Activated effector memory CD4-positive, alpha-beta T cell treated with Interleukin-2 at 50 U/mL for 16 hours (primary cell): ENCODE results near the gene NXF3.
"Not testable (repeated sequence)": the region's sequence is repeated elsewhere in the genome, so short reads cannot be mapped to it uniquely, and the experiment has no call there.

Experiments
- DNase-seq: peaks from one replicate; pipeline ENCODE4 v3.0.0-alpha.2; 2020

NXF3 gene

GRCh38 chrX:103092942-103093341 lies at the start of gene NXF3:
TSS of gene NXF3 (minus strand) at chrX:103093143. CDS start at chrX:103093023, 120 bp downstream.
- no peak for DNase-seq

- not testable (repeated sequence) for DNase-seq
Measured at GRCh38 chrX:103136528-103136927, 43.6 kb upstream of the NXF3 start.

- DNase-seq = no peak
Measured at GRCh38 chrX:103124284-103124683, 31.3 kb upstream of the NXF3 start.

- no peak for DNase-seq
Measured at GRCh38 chrX:103120748-103121147, 27.8 kb upstream of the NXF3 start.

- DNase-seq = not testable (repeated sequence)
Measured at GRCh38 chrX:103116970-103117369, 24.0 kb upstream of the NXF3 start.

GRCh38 chrX:103109497-103109896 lies 16.6 kb upstream of the NXF3 start:
- DNase-seq = not testable (repeated sequence)

- no peak for DNase-seq
Measured at GRCh38 chrX:103107836-103108235, 14.9 kb upstream of the NXF3 start.

GRCh38 chrX:103107227-103107737 lies 14.3 kb upstream of the NXF3 start:
- not testable (repeated sequence) for DNase-seq

- DNase-seq = not testable (repeated sequence)
Measured at GRCh38 chrX:103104370-103104769, 11.4 kb upstream of the NXF3 start.

GRCh38 chrX:103103866-103104265 lies 10.9 kb upstream of the NXF3 start:
- DNase-seq = not testable (repeated sequence)

GRCh38 chrX:103101299-103102042 lies 8.5 kb upstream of the NXF3 start:
- no peak for DNase-seq

GRCh38 chrX:103100484-103100883 lies 7.5 kb upstream of the NXF3 start:
- no peak for DNase-seq

GRCh38 chrX:103099691-103100090 lies 6.7 kb upstream of the NXF3 start:
- no peak for DNase-seq

GRCh38 chrX:103098488-103098887 lies 5.5 kb upstream of the NXF3 start:
- DNase-seq = no peak

- DNase-seq = no peak
Measured at GRCh38 chrX:103081051-103081450, 11.9 kb downstream of the NXF3 start.

GRCh38 chrX:103073467-103073866 lies 19.5 kb downstream of the NXF3 start:
- DNase-seq = no peak

GRCh38 chrX:103066606-103067005 lies 26.3 kb downstream of the NXF3 start:
- DNase-seq = no peak

GRCh38 chrX:103063918-103064434 lies 29.0 kb downstream of the NXF3 start, which contains the start of gene BEX1:
TSS of gene BEX1 (minus strand) at chrX:103064171. CDS start at chrX:103063274, 897 bp downstream.
- no peak for DNase-seq

- DNase-seq = no peak
Measured at GRCh38 chrX:103063191-103063845, 29.6 kb downstream of the NXF3 start.

GRCh38 chrX:103061486-103061885 lies 31.5 kb downstream of the NXF3 start:
- no peak for DNase-seq

GRCh38 chrX:103056902-103057301 lies 36.0 kb downstream of the NXF3 start:
- DNase-seq = no peak

- no peak for DNase-seq
Measured at GRCh38 chrX:103052625-103053024, 40.3 kb downstream of the NXF3 start.

- no peak for DNase-seq
Measured at GRCh38 chrX:103051260-103051789, 41.6 kb downstream of the NXF3 start.

- not testable (repeated sequence) for DNase-seq
Measured at GRCh38 chrX:103033371-103033770, 59.6 kb downstream of the NXF3 start.
